GM10248 (cell line): ENCODE data around the gene CACNA2D2.

Experiments used
- CTCF ChIA-PET: fragments of 300-600 bp; sonication (Branson Sonifier 250); formaldehyde crosslinking; extraction: SDS; loops from one replicate; lab custom pipeline; 2021; ENCODE audit warnings: antibody characterized with exemption; lab: Yijun Ruan, JAX
- POLR2A ChIA-PET: fragments of 350-650 bp; sonication (Branson Sonifier 250); formaldehyde crosslinking; extraction: SDS; loops from one replicate; lab custom pipeline; 2020; ENCODE audit warnings: antibody characterized with exemption; lab: Yijun Ruan, JAX
- DNase-seq: peaks from one replicate; pipeline ENCODE4 v3.0.0; 2012; ENCODE audit errors: extremely low spot score
- TF ChIP-seq, protein P1 (sequence below): IDR thresholded peaks from 2 replicates; pipeline ENCODE4 v1.5.1; 2012; ENCODE audit warnings: mild to moderate bottlenecking, low read depth; ENCODE audit errors: extremely low read depth, missing control alignments, control extremely low read depth

The CACNA2D2 gene

GRCh38 chr3:50318163-50318562 is 185.3 kb downstream of the CACNA2D2 start:
- TF ChIP-seq, protein P1, sequence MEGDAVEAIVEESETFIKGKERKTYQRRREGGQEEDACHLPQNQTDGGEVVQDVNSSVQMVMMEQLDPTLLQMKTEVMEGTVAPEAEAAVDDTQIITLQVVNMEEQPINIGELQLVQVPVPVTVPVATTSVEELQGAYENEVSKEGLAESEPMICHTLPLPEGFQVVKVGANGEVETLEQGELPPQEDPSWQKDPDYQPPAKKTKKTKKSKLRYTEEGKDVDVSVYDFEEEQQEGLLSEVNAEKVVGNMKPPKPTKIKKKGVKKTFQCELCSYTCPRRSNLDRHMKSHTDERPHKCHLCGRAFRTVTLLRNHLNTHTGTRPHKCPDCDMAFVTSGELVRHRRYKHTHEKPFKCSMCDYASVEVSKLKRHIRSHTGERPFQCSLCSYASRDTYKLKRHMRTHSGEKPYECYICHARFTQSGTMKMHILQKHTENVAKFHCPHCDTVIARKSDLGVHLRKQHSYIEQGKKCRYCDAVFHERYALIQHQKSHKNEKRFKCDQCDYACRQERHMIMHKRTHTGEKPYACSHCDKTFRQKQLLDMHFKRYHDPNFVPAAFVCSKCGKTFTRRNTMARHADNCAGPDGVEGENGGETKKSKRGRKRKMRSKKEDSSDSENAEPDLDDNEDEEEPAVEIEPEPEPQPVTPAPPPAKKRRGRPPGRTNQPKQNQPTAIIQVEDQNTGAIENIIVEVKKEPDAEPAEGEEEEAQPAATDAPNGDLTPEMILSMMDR, result no peak
- CTCF ChIA-PET, result interaction anchor here (1.1 to 1.8 kb wide), 5 partner anchors 10 to 71 kb away, joined by 3 to 7 read pairs (median 4); partner anchors contain the start of gene TUSC2
- POLR2A ChIA-PET, result interaction anchor here (0.6 kb wide), 1 partner anchor 19 kb away, joined by 3 read pairs; the partner anchor contains the start of genes HYAL3 and NAA80
- no peak for DNase-seq

DNA sequence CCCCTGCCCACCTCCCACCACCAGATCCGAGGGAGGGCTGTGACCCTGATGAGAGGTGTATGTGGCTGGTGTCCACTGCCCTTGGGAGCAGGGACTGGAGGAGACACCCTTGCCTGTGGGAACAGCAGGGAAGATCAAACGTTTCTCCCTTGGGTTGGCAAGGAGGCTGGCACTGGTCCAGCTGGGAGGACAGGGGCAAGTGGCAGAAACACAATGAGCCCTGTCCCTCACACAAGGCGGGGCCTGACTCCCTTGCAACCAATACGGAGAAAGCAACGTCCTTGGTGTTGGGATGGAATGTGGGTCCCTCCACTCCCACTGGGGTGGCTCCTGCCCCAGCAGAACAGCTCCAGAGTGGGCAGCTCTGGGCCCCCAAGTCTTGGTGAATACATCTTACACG is 186.1 kb downstream of the CACNA2D2 start:
- TF ChIP-seq, protein P1, result no peak
- ChIA-PET CTCF (interaction anchor here (0.9 to 1.8 kb wide), 4 partner anchors 10 to 70 kb away, joined by 3 to 4 read pairs (median 4); partner anchors contain the start of gene TUSC2), POLR2A (interaction anchor here (0.6 kb wide), 1 partner anchor 18 kb away, joined by 3 read pairs; the partner anchor contains the start of genes HYAL3 and NAA80)
- DNase-seq, result no peak

- TF ChIP-seq, protein P1, result no peak
- ChIA-PET CTCF (interaction anchor here (0.9 to 1.8 kb wide), 2 partner anchors 9 to 11 kb away, joined by 3 to 4 read pairs; partner anchors contain the start of gene TUSC2), POLR2A (no interaction called here)
- no peak for DNase-seq
These were observed 186.7 kb downstream of the CACNA2D2 start for GRCh38 chr3:50316657-50317242.

GRCh38 chr3:50314816-50315215 is 188.6 kb downstream of the CACNA2D2 start:
- POLR2A ChIA-PET, result interaction anchor here (1.1 kb wide), 1 partner anchor 9 kb away, joined by 3 read pairs; no protein-coding TSS in a partner anchor
- TF ChIP-seq, protein P1, result no peak
- no peak for DNase-seq
- CTCF ChIA-PET, result interaction anchor here (1.1 to 2.5 kb wide), 5 partner anchors 9 to 55 kb away, joined by 3 to 18 read pairs (median 4); partner anchors contain the start of genes HYAL2, HYAL3 and NAA80

DNA sequence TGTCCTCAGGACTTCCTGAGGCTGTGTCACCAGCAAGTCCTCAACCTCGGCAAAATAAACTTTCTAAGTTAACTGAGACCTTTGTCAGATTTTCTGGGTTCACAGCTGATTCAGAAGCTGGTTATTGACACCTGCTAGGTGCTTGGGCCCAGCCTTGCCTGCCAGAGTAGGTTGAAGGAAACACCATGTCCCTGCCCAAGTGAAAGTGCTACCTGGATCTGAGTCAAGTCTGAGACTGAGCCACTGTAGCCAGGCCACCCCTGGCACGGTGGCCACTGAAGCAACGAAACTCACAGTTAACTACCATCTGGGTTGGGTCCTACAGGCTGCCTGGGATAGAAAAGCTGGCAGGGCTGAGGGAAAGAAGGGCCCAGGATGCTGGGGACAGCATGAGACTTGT is 189.1 kb downstream of the CACNA2D2 start:
- DNase-seq, result no peak
- CTCF ChIA-PET, result interaction anchor here (1.0 to 2.5 kb wide), 3 partner anchors 9 to 16 kb away, joined by 3 to 18 read pairs (median 5); partner anchors contain the start of gene HYAL2
- TF ChIP-seq, protein P1, result no peak
- POLR2A ChIA-PET, result interaction anchor here (1.1 kb wide), 1 partner anchor 10 kb away, joined by 3 read pairs; no protein-coding TSS in a partner anchor
